Measurements from ENCODE around the gene SMC1A.

The SMC1A gene

DNA sequence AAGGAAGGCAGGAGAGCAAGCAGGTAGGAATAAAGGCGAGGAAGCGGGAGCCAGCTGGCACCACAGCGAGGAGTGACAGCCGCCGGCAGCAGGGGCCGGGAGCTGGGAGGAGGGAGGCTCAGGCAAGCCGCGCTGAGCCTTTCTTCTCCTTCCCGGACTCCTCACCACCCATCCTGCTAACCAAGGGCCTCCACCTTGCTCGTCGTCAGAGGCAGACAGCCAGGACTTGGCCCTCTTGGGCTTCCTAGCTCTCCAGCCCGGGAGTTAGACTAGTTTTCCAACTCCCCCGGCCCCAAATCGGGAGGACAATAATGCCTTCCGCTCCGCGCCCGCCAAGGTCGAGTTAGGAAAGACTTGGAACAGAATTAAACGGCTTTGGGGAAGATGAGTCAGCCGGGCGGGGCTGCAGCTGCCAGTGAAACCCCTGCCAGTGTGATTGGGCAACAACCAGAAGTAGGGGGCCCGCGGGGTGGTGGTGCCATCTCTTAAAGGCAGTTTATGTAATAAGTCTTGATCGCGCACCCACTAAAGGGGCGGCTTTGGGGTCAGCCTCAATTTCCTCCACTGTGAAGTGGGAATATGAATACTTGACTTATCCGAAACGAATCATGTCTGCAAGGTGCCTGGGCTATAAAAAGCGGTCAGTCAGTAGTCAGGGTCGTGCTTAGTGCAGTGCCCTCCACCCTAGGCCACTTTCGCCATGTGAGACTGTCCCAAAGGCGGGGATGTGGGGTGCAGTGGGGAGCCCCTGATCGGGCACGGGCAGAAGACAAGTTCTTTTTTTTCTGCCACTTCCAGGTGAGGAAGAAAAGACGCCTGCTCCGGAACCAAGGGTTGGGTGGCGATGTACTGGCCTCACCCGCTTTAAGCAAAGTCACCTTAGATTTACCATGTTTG lies 18.4 kb upstream of the SMC1A start:
- H3K36me3 Mint-ChIP-seq (ENCODE audit: low read depth), result no peaks in the 10 kb centered on the region
- H3K4me1 Mint-ChIP-seq, result peaks cover 6% of the 10 kb centered on the region
- TF ChIP-seq, protein P1, sequence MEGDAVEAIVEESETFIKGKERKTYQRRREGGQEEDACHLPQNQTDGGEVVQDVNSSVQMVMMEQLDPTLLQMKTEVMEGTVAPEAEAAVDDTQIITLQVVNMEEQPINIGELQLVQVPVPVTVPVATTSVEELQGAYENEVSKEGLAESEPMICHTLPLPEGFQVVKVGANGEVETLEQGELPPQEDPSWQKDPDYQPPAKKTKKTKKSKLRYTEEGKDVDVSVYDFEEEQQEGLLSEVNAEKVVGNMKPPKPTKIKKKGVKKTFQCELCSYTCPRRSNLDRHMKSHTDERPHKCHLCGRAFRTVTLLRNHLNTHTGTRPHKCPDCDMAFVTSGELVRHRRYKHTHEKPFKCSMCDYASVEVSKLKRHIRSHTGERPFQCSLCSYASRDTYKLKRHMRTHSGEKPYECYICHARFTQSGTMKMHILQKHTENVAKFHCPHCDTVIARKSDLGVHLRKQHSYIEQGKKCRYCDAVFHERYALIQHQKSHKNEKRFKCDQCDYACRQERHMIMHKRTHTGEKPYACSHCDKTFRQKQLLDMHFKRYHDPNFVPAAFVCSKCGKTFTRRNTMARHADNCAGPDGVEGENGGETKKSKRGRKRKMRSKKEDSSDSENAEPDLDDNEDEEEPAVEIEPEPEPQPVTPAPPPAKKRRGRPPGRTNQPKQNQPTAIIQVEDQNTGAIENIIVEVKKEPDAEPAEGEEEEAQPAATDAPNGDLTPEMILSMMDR (IDR thresholded peaks at IDR 0.05; ENCODE audit: unreplicated experiment in 3 of 3), result no peak
- peaks cover 8% of the 10 kb centered on the region for H3K9me3 Mint-ChIP-seq
- H3K27me3 Mint-ChIP-seq (ENCODE audit: low read depth), result peaks cover 9% of the 10 kb centered on the region
- peak overlapping the region in 2 of 3 experiments; percentile 6 to 25 for H3K27ac Mint-ChIP-seq
- peak overlapping the region; percentile 77 to 80 (median 78) for H3K4me3 Mint-ChIP-seq

DNA sequence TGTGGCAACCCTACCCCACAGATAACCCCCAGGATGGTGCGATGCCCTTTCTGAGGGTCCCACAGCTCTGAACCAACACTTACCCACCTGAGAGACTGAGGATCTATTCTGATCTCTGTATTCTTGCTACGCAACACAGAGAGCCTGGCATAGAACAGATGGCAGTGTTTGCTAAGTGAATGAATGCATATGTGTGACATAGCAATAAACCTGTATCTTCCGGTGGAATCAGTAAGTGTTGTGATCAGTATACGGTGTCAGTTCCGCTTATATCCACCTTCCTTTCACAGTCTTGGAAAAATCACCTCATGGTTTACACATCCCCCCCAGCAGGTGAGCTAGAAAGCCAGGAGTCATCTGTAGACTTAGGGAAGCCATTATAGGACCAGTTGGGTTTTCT lies 17.6 kb upstream of the SMC1A start:
- H3K4me3 Mint-ChIP-seq, result peak overlapping the region; percentile 61 to 77 (median 67)
- peaks cover 10% of the 10 kb centered on the region for H3K9me3 Mint-ChIP-seq
- TF ChIP-seq, protein P1 (IDR thresholded peaks at IDR 0.05; ENCODE audit: unreplicated experiment in 3 of 3), result no peak
- peaks cover 9% of the 10 kb centered on the region for H3K27me3 Mint-ChIP-seq (ENCODE audit: low read depth)
- H3K4me1 Mint-ChIP-seq, result peaks cover 6% of the 10 kb centered on the region
- no peaks in the 10 kb centered on the region for H3K36me3 Mint-ChIP-seq (ENCODE audit: low read depth)
- H3K27ac Mint-ChIP-seq, result peak overlapping the region in 2 of 3 experiments; percentile 6 to 25

DNA sequence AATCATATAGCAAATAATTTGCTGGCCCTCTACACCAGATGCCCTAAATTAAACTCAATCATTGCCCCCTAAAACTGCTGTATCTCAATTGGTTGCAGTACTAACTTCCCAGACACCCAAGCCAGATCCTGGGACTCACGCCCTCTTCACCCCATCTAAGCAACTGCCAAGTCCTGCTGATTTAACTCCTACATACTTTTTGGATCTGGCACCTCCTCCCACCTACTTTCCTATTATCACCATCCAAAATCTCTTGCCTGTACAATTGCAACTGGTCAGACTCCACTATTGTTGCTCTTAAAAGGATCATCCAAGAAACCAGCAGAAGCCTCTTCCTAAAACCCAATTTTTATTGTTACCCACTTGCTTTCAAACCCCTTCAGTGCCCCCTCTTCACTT lies 16.4 kb upstream of the SMC1A start:
- Mint-ChIP-seq H3K4me3 (no peak overlapping the region), H3K27ac (no peak overlapping the region), H3K4me1 (peaks cover 16% of the 10 kb centered on the region), H3K36me3 (ENCODE audit: low read depth) (no peaks in the 10 kb centered on the region), H3K9me3 (peaks cover 8% of the 10 kb centered on the region), H3K27me3 (ENCODE audit: low read depth) (peaks cover 9% of the 10 kb centered on the region)
- TF ChIP-seq, protein P1 (IDR thresholded peaks at IDR 0.05; ENCODE audit: unreplicated experiment in 3 of 3), result no peak

DNA sequence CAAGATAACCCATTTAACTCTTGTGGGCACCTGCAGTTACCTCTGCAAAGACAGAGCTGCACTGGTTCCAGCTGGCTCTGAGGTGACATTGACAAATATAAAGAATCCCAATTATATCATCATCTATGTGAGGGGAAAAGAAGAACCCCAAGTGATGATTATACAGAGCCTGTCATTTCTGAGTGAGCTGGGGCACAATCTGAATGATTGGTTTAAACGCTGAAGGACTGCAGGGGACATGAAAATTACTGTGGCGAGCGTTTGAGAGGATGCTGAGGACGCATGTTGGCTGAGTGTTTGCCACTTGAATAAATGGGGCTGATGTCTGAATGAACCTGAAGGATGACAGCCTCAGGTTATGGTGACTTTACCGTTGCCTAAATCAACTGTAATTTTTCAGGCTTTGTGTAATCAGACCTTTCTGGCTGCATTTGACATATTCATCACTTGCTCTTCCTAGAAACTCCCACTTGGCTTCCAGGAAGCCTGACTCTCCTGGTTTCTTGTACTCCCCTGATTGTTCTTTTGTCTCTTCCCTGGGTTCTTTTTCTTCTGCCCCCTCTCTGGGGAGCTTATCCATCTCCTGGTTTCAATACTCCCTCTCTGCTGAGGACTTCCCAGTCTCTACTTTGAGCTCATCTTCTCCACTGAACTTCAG lies 15.8 kb upstream of the SMC1A start:
- Mint-ChIP-seq H3K4me1 (peaks cover 16% of the 10 kb centered on the region), H3K4me3 (no peak overlapping the region), H3K9me3 (peaks cover 7% of the 10 kb centered on the region), H3K36me3 (ENCODE audit: low read depth) (no peaks in the 10 kb centered on the region), H3K27ac (no peak overlapping the region), H3K27me3 (ENCODE audit: low read depth) (peaks cover 9% of the 10 kb centered on the region)
- TF ChIP-seq, protein P1 (IDR thresholded peaks at IDR 0.05; ENCODE audit: unreplicated experiment in 3 of 3), result no peak

DNA sequence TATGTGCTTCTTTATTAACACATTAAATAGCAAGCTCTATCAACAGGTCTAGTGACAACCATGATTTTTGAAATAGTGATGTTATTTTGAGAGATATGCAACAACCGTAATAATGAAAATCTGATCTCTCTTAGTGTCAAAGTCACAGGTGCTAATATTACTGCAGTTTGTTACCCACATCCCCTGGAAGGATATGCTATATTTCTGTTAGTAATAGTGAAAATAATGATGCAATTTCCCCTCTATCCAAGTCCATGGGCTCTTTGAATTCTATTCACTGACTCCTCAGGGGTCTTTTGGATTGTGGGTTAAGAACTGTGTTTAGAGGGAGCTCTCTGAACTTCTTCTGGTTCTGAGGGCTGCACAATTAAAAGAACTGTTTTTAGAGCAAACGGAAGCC lies 14.8 kb upstream of the SMC1A start:
- TF ChIP-seq, protein P1 (IDR thresholded peaks at IDR 0.05; ENCODE audit: unreplicated experiment in 3 of 3), result no peak
- H3K36me3 Mint-ChIP-seq (ENCODE audit: low read depth), result peaks cover 1% of the 10 kb centered on the region
- peaks cover 7% of the 10 kb centered on the region for H3K9me3 Mint-ChIP-seq
- H3K4me3 Mint-ChIP-seq, result no peak overlapping the region
- no peak overlapping the region for H3K27ac Mint-ChIP-seq
- H3K4me1 Mint-ChIP-seq, result peaks cover 16% of the 10 kb centered on the region
- peaks cover 9% of the 10 kb centered on the region for H3K27me3 Mint-ChIP-seq (ENCODE audit: low read depth)
